HEK293 (cell line): Measurements from ENCODE around the gene RETREG3.

Source experiments
- BCL11A ChIP-seq: fragments of 450-650 bp; formaldehyde crosslinking; IDR thresholded peaks from 2 replicates; pipeline ENCODE4 v1.5.1; 2016; ENCODE audit warnings: low read depth, missing biosample characterization, missing genetic modification characterization
- GLI4 ChIP-seq: fragments of 450-650 bp; formaldehyde crosslinking; IDR thresholded peaks from 2 replicates; pipeline ENCODE4 v1.5.1; 2016; ENCODE audit warnings: missing biosample characterization, missing genetic modification characterization
- KLF16 ChIP-seq: fragments of 450-650 bp; formaldehyde crosslinking; IDR thresholded peaks from 2 replicates; pipeline ENCODE4 v1.5.1; 2017; ENCODE audit warnings: missing biosample characterization, missing genetic modification characterization
- RBAK ChIP-seq: fragments of 450-650 bp; formaldehyde crosslinking; IDR thresholded peaks from 2 replicates; pipeline ENCODE4 v1.5.1; 2016; ENCODE audit warnings: missing biosample characterization, missing genetic modification characterization
- REST ChIP-seq: fragments of 450-650 bp; formaldehyde crosslinking; IDR thresholded peaks from 2 replicates; pipeline ENCODE4 v1.5.1; 2016; ENCODE audit warnings: missing biosample characterization, missing genetic modification characterization
- SP2 ChIP-seq: fragments of 450-650 bp; formaldehyde crosslinking; IDR thresholded peaks from 2 replicates; pipeline ENCODE4 v1.5.1; 2016; ENCODE audit warnings: missing biosample characterization, missing genetic modification characterization
- WT1 ChIP-seq: fragments of 450-650 bp; formaldehyde crosslinking; IDR thresholded peaks from 2 replicates; pipeline ENCODE4 v1.5.1; 2016; ENCODE audit warnings: missing biosample characterization, missing genetic modification characterization
- ZBTB26 ChIP-seq: fragments of 450-650 bp; formaldehyde crosslinking; optimal IDR thresholded peaks from 2 replicates; pipeline ENCODE3; 2016; ENCODE audit warnings: missing biosample characterization, mild to moderate bottlenecking, missing genetic modification characterization
- ZFHX2 ChIP-seq: fragments of 450-650 bp; formaldehyde crosslinking; conservative IDR thresholded peaks from 2 replicates; pipeline ENCODE4 v1.5.1; 2016; ENCODE audit warnings: missing biosample characterization, missing genetic modification characterization
- ZFP37 ChIP-seq: fragments of 450-650 bp; formaldehyde crosslinking; IDR thresholded peaks from 2 replicates; pipeline ENCODE4 v1.5.1; 2016; ENCODE audit warnings: missing biosample characterization, missing genetic modification characterization
- ZNF10 ChIP-seq: fragments of 450-650 bp; formaldehyde crosslinking; IDR thresholded peaks from 2 replicates; pipeline ENCODE4 v1.5.1; 2017; ENCODE audit warnings: missing biosample characterization, missing genetic modification characterization
- ZNF140 ChIP-seq: fragments of 450-650 bp; formaldehyde crosslinking; IDR thresholded peaks from 2 replicates; pipeline ENCODE4 v1.5.1; 2016; ENCODE audit warnings: missing biosample characterization, missing genetic modification characterization
- ZNF174 ChIP-seq: fragments of 450-650 bp; formaldehyde crosslinking; IDR thresholded peaks from 2 replicates; pipeline ENCODE4 v1.5.0; 2017; ENCODE audit warnings: missing biosample characterization, mild to moderate bottlenecking, missing genetic modification characterization
- ZNF2 ChIP-seq: fragments of 450-650 bp; formaldehyde crosslinking; IDR thresholded peaks from 2 replicates; pipeline ENCODE4 v1.5.1; 2016; ENCODE audit warnings: missing biosample characterization, missing genetic modification characterization
- ZNF518A ChIP-seq: fragments of 450-650 bp; formaldehyde crosslinking; conservative IDR thresholded peaks from 2 replicates; pipeline ENCODE4 v1.5.1; 2016; ENCODE audit warnings: low read depth, missing biosample characterization, missing genetic modification characterization
- ZNF561 ChIP-seq: fragments of 450-650 bp; IDR thresholded peaks from 2 replicates; pipeline ENCODE4 v1.5.1; 2018; ENCODE audit warnings: missing biosample characterization, missing genetic modification characterization, borderline replicate concordance
- ZNF596 ChIP-seq: fragments of 450-650 bp; IDR thresholded peaks from 2 replicates; pipeline ENCODE4 v1.5.0; 2018; ENCODE audit warnings: missing biosample characterization, mild to moderate bottlenecking, missing genetic modification characterization, moderate library complexity
- ZNF600 ChIP-seq: fragments of 450-650 bp; formaldehyde crosslinking; IDR thresholded peaks from 2 replicates; pipeline ENCODE4 v1.5.1; 2016; ENCODE audit warnings: missing biosample characterization, missing genetic modification characterization
- ZNF645 ChIP-seq: fragments of 450-650 bp; formaldehyde crosslinking; IDR thresholded peaks from 2 replicates; pipeline ENCODE4; 2016; ENCODE audit warnings: missing biosample characterization, missing genetic modification characterization
- ZNF654 ChIP-seq: fragments of 450-650 bp; formaldehyde crosslinking; IDR thresholded peaks from 2 replicates; pipeline ENCODE4 v1.5.1; 2016; ENCODE audit warnings: low read depth, missing biosample characterization, missing genetic modification characterization
- ZNF785 ChIP-seq: fragments of 450-650 bp; formaldehyde crosslinking; IDR thresholded peaks from 2 replicates; pipeline ENCODE4 v1.5.1; 2016; ENCODE audit warnings: missing biosample characterization, missing genetic modification characterization
- ZSCAN16 ChIP-seq: fragments of 450-650 bp; formaldehyde crosslinking; IDR thresholded peaks from 2 replicates; pipeline ENCODE4 v1.5.1; 2016; ENCODE audit warnings: missing biosample characterization, missing genetic modification characterization
- TF ChIP-seq, protein P1 (sequence below): fragments of 450-650 bp; formaldehyde crosslinking; IDR thresholded peaks from 2 replicates; pipeline ENCODE4 v1.5.1; 2016; ENCODE audit warnings: missing biosample characterization, missing genetic modification characterization, borderline replicate concordance
- TF ChIP-seq, protein P2 (sequence below): fragments of 450-650 bp; formaldehyde crosslinking; IDR thresholded peaks from 2 replicates; pipeline ENCODE4 v1.5.1; 2016; ENCODE audit warnings: missing biosample characterization, missing genetic modification characterization

The RETREG3 gene

GRCh38 chr17:42554250-42555121, 54.7 kb downstream of the RETREG3 start (continued):
- TF ChIP-seq ZNF645 (tag by site-specific recombination) (no peak), ZNF785 (tag by site-specific recombination) (no peak), ZNF10 (tag by site-specific recombination) (peak; percentile 96), ZBTB26 (tag by site-specific recombination) (peak; percentile 97), ZNF2 (tag by site-specific recombination) (peak; percentile 85; the same call in 1 of the 2 replicates), KLF16 (tag by site-specific recombination) (peak; percentile 85), ZNF561 (no peak), SP2 (tag by site-specific recombination) (peak; percentile 67), GLI4 (tag by site-specific recombination) (peak; percentile 20; the same call in 1 of the 2 replicates), ZNF596 (no peak), ZNF518A (tag by site-specific recombination) (peak; percentile 65; the same call in 1 of the 2 replicates), WT1 (tag by site-specific recombination) (peak; percentile 8; the same call in 1 of the 2 replicates), ZNF140 (no peak), ZNF654 (tag by site-specific recombination) (no peak), RBAK (tag by site-specific recombination) (no peak), ZNF600 (tag by site-specific recombination) (peak; percentile 99), ZNF174 (tag by site-specific recombination) (no peak), ZFHX2 (tag by site-specific recombination) (peak; percentile 96), ZFP37 (tag by site-specific recombination) (0 out of 2 replicates have a peak, but pooled peaks have one; percentile 55), ZSCAN16 (no peak), BCL11A (peak; percentile 69), REST (peak; percentile 61; the same call in 1 of the 2 replicates)
- TF ChIP-seq, protein P1, sequence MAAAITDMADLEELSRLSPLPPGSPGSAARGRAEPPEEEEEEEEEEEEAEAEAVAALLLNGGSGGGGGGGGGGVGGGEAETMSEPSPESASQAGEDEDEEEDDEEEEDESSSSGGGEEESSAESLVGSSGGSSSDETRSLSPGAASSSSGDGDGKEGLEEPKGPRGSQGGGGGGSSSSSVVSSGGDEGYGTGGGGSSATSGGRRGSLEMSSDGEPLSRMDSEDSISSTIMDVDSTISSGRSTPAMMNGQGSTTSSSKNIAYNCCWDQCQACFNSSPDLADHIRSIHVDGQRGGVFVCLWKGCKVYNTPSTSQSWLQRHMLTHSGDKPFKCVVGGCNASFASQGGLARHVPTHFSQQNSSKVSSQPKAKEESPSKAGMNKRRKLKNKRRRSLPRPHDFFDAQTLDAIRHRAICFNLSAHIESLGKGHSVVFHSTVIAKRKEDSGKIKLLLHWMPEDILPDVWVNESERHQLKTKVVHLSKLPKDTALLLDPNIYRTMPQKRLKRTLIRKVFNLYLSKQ (tag by site-specific recombination) = no peak
- TF ChIP-seq, protein P2, sequence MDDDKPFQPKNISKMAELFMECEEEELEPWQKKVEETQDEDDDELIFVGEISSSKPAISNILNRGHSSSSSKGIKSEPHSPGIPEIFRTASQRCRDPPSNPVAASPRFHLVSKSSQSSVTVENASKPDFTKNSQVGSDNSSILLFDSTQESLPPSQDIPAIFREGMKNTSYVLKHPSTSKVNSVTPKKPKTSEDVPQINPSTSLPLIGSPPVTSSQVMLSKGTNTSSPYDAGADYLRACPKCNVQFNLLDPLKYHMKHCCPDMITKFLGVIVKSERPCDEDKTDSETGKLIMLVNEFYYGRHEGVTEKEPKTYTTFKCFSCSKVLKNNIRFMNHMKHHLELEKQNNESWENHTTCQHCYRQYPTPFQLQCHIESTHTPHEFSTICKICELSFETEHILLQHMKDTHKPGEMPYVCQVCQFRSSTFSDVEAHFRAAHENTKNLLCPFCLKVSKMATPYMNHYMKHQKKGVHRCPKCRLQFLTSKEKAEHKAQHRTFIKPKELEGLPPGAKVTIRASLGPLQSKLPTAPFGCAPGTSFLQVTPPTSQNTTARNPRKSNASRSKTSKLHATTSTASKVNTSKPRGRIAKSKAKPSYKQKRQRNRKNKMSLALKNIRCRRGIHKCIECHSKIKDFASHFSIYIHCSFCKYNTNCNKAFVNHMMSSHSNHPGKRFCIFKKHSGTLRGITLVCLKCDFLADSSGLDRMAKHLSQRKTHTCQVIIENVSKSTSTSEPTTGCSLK (tag by site-specific recombination) = no peak
